GM19351 (cell line): Measurements from ENCODE around the gene SETDB1.
"Not testable (repeated sequence)": the region's sequence is repeated elsewhere in the genome, so short reads cannot be mapped to it uniquely, and the experiment has no call there.

Experiments used
- ATAC-seq: cut with Tn5 transposase; IDR thresholded peaks from one replicate; pipeline ENCODE4 v1.9.1; 2021; ENCODE audit warnings: mild to moderate bottlenecking, moderate library complexity; ENCODE audit not compliant: unreplicated experiment

Gene SETDB1

GRCh38 chr1:150928286-150928685, 2.1 kb downstream of the SETDB1 start:
- ATAC-seq = no peak

GRCh38 chr1:150928775-150929174, 2.6 kb downstream of the SETDB1 start:
- ATAC-seq = not testable (repeated sequence)

- ATAC-seq = no peak
Observed at GRCh38 chr1:150931773-150932172, 5.6 kb downstream of the SETDB1 start.

GRCh38 chr1:150944856-150945255, 18.7 kb downstream of the SETDB1 start:
- ATAC-seq = no peak

GRCh38 chr1:150954708-150955107, 28.5 kb downstream of the SETDB1 start:
- ATAC-seq = no peak

GRCh38 chr1:150955280-150955679, 29.1 kb downstream of the SETDB1 start:
- no peak for ATAC-seq

- ATAC-seq = no peak
Observed at GRCh38 chr1:150957666-150958065, 31.5 kb downstream of the SETDB1 start.

GRCh38 chr1:150960646-150961045, 34.5 kb downstream of the SETDB1 start:
- no peak for ATAC-seq

- ATAC-seq = no peak
Observed at GRCh38 chr1:150961756-150962155, 35.6 kb downstream of the SETDB1 start.

GRCh38 chr1:150963321-150964163, 37.4 kb downstream of the SETDB1 start:
- no peak for ATAC-seq

- no peak for ATAC-seq
Observed at GRCh38 chr1:150964164-150964489, 38.0 kb downstream of the SETDB1 start.

- ATAC-seq = no peak
Observed at GRCh38 chr1:150965605-150966004, 39.4 kb downstream of the SETDB1 start.

GRCh38 chr1:150966011-150966410, 39.8 kb downstream of the SETDB1 start:
- no peak for ATAC-seq

GRCh38 chr1:150967936-150968335, 41.8 kb downstream of the SETDB1 start:
- ATAC-seq = no peak

- no peak for ATAC-seq
Observed at GRCh38 chr1:150968491-150968890, 42.3 kb downstream of the SETDB1 start.

GRCh38 chr1:150969626-150970025, 43.5 kb downstream of the SETDB1 start:
- no peak for ATAC-seq

- ATAC-seq = no peak
Observed at GRCh38 chr1:150970808-150971582, 44.8 kb downstream of the SETDB1 start.

GRCh38 chr1:150971583-150972416, 45.6 kb downstream of the SETDB1 start:
- no peak for ATAC-seq

GRCh38 chr1:150972417-150972940, 46.3 kb downstream of the SETDB1 start:
- ATAC-seq = no peak

- no peak for ATAC-seq
Observed at GRCh38 chr1:150973258-150973835, 47.2 kb downstream of the SETDB1 start.
